ENCODE measurements around the gene PPP2R5E.
"Not testable (repeated sequence)": the region's sequence is repeated elsewhere in the genome, so short reads cannot be mapped to it uniquely, and the experiment has no call there.

PPP2R5E gene

DNA sequence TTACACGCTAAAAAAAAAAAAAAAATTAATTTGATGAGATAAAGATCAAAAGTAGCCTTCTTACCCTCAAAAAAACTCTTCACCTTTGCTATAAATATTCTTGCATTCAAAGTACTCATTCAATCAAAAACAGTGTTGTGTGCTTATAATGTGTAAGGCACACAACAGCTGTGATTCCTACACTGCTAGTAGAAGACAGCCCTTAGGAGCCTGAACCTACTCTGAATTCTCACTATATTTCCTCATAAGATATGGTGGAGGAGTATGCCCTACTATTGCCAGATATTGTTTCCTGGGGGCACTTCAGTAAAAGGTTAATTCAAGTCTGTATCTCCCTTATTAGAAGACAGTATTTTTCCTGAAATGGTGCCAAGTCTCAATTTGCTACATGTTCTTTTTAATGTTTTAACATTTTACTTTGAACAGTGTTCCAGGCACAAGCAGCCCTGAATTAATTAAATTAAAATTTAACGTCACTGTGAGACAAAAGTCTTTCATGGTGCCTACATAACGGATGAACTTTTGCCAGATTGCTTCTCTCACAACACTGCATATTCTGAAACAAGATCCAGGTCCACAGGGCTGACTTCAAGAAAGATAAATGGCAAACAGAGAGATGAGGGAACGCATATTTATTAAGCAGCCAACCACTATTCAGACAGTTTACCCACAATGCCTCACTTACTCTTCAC lies 19.3 kb downstream of the PPP2R5E start:
- in situ Hi-C loops (cut with MboI; ENCODE audit: low sequenced_read_pairs): no loop called here

DNA sequence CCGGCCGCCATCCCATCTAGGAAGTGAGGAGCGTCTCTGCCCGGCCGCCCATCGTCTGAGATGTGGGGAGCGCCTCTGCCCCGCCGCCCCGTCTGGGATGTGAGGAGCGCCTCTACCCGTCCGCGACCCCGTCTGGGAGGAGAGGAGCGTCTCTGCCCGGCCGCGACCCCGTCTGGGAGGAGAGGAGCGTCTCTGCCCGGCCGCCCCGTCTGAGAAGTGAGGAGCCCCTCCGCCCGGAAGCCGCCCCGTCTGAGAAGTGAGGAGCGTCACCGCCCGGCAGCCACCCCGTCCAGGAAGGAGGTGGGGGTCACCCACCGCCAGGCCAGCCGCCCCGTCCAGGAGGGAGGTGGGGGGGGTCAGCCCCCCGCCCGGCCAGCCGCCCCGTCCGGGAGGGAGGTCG lies 20.7 kb downstream of the PPP2R5E start:
- in situ Hi-C loops (cut with MboI; ENCODE audit: low sequenced_read_pairs): not testable (repeated sequence)

DNA sequence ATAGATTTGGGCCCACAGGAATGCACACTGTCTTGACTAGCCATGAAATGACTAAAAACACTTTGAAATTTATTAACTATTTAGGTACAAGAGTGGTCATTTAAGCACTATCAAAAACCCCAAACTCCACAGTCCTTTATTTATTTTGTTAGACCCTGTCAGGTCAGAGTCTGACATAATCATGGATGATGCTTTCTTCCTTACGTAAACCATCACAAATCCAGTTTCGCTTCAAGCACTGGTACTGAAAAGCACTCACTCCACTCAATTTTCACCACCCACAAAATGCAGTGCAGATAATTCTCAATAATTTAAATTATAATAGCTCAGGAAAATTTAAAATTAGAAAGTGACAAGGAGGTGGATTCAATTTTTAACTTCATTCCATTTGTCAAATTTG lies 25.8 kb downstream of the PPP2R5E start:
- in situ Hi-C loops (cut with MboI; ENCODE audit: low sequenced_read_pairs): no loop called here

DNA sequence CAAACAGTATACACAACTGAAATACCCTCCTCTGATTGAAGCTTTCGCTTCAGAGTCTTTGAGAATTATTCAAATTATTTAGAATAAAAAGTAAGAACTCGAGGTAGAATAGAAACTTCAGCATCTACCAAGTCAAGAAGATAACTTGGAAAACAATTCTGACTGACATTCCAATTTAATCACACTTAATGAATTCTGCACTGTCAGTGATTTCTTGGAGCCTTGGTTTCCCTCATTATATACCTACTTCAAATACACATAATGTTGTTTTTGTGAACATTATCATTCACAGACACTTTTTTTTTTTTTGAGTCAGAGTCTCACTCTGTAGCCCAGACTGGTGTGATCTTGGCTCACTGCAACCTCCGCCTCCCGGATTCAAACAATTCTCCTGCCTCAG lies 27.9 kb downstream of the PPP2R5E start:
- in situ Hi-C loops (cut with MboI; ENCODE audit: low sequenced_read_pairs): no loop called here

DNA sequence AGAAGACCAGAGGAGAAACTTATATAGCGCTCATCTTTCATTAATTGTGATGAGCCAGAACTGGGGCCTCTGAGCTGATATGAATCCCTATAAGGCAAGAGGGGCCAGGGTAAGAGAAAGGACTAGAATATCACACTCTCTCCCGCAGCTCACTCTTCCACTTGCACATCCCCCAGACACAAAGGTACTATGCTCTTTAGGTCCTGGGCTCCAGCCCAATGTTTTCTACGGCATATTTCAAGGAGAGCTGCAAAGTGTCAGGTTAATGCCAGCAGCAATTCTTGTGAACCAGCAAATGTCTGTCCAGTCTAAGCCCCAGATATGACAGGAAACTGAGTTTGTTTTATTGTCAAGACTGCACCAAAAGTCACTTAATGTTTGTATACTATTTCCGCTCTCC lies 29.4 kb downstream of the PPP2R5E start:
- in situ Hi-C loops (cut with MboI; ENCODE audit: low sequenced_read_pairs): no loop called here

DNA sequence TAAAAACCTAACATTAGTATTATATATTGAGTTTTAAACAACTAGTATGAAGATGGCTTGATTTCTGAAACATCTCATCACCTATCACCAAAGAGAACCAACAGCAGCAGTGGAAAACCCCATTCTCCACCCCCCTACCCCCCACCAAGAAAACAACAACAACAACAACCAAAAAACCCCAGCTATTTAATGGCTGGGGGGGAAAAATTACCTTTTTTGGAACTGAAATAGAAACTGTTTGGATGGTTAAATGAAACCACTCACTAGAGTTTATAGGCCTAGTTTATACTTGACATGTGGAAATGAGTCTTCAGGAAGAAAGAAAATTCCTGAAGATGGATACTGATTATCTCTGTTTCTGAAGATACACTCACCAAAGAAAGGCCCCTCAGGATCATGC lies 30.3 kb downstream of the PPP2R5E start:
- in situ Hi-C loops (cut with MboI; ENCODE audit: low sequenced_read_pairs): no loop called here

DNA sequence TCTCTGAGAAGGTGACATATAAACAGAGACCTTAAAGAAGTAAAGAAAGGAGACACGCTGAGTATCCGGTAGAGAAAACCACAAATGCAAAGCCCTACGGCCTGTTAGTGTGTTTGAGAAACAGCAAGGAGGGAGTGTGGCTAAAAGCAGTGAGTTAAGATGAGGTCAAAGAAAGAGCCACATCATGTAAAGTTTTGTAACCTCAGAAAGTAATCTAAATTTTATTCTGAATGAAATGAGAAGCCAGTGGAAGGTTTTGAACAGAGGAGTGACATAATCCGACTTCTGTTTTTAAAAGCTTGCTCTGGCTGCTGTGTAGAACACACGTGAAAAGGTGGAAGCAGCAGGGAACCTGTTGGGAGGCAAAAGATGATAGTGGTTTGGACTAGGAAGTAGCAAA lies 32.6 kb downstream of the PPP2R5E start:
- in situ Hi-C loops (cut with MboI; ENCODE audit: low sequenced_read_pairs): no loop called here

DNA sequence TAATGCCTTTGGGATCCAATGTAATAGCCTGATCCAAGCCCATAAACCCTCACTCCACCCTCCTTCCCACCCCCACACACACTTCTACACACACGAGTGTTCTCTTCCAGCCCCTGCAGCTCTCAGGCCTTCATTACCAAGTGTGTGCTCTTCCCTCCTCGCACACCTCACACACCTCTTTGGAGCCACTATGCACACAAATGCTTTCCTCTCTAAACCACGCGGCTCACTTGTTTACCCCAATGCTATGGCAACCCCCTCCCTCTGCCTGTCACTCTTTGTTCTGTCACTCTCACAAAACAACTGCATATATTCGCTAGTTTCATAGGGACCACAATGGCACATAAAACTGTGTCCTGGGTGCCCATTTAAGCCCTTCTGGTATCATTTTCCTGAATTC lies 35.1 kb downstream of the PPP2R5E start:
- in situ Hi-C loops (cut with MboI; ENCODE audit: low sequenced_read_pairs): no loop called here

DNA sequence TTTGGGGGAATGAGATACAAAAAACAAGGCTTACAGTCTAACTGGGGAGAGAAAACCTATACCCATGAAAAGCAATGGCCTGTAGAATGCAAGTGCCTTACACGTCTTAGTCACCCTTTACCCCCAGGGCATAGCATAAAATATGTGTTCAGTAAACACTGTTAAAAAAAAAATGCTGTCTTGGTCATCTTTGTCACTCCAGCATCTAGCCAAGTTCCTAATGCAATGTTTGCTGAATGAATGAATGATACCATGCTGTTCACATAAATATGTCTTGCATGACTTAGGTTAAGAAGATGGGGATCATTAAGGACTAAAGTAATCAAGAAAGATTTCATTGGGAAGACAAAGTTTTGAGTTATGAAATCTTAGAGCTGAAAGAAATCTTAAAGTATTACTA lies 38.5 kb downstream of the PPP2R5E start:
- in situ Hi-C loops (cut with MboI; ENCODE audit: low sequenced_read_pairs): no loop called here

DNA sequence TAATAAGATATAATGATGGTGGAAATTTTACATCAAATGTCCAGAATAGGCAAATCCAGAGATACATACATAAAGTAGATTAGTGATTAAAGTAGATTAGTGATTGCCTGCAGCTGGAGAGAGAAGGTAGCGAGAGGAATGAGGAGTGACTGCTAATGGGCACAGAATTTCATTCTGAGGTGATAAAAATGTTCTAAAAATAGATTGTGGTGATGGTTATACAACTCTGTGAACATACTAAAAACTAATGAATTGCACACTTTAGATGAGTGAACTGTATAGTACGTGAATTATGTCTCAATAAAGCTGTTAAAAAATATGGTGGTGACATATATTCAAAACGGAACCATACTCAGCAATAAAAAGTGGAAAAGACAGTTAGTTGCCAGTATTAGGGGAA lies 41.7 kb downstream of the PPP2R5E start:
- in situ Hi-C loops (cut with MboI; ENCODE audit: low sequenced_read_pairs): no loop called here

DNA sequence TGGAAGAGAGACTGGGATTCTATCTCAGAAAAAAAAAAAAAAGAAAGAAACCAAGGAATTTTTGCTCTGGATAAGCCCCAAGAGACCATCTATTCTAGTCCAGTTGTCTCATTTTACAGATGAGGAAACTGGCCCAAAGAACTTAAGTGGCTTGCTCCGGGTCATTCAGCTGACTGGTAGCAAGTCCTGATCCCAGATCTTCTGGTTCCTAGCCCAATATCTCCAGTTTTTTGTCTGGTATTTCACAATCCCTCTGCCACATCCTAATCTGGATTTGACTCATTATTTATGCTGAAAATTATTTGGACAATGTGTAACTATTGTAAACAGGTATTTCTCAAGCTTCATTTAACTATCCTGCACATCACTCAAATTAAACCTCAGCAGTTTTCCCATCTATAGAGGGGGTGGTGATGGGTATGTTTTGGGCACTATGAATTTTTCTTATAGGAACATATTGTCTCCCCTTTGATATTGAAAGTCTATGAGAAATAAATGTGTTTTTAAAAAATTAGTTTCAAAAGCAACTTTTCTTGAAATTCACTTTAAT lies 43.4 kb downstream of the PPP2R5E start:
- in situ Hi-C loops (cut with MboI; ENCODE audit: low sequenced_read_pairs): no loop called here

DNA sequence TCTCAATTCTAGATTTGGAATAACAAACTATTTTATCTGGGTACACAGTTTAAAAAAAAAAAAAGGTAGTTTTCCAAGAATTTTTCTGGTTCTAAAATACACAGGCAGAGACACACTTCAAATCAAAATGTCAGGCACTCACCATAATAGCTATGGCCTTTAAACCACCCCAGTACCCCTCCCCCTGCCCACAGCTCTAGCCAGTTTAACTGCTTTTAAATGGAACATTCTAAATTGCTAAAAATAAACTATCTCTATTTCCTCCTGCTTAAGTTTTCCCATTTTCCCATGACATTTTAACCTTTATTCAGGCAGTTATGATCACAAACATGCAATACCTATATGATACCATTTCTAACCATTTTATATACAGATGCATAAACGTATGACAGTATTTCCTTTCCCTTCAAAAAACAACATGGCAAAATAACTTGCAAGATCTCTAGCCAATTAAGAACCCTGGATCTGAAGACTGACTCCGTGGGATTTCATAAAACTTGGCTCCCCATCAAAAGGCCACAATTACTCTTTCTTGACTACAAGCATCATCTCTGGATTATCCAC lies 46.3 kb downstream of the PPP2R5E start:
- in situ Hi-C loops (cut with MboI; ENCODE audit: low sequenced_read_pairs): no loop called here

DNA sequence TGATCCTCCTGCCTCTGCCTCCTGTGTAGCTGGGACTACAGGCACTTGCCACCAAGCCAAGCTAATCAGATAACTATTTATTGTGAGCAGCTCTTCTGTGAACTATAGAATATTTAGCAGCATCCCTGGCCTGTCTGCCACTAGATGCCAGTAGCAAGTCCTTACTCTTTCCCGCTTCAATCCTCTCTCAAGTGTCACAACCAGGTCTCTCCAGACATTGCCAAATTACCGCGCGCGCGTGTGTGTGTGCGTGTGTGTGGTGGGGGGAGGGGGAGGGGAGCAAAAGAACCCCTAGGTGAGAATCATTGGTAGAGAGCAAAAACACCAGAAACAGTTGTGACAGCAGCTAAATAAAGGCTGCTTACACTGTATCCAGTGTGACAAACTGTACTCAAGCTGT lies 49.9 kb downstream of the PPP2R5E start:
- in situ Hi-C loops (cut with MboI; ENCODE audit: low sequenced_read_pairs): no loop called here

DNA sequence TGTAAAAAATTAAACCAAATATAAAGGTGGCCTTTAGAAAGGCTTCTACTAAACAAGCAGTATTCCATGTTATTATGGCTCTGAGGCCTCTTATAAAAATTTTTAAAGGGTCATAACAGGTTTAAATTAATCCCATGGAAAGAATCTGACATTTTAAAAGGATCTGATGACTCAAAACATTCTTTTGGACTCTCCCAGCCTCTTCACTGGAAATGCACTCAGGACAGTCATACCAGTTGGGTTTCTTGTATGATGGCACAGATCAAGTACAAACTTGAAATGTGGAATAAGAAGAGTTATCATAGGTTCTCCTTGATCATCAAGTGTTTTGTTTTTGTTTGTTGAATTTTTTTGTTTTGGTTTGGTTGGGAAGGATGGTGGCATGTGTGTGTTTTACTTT lies 50.8 kb downstream of the PPP2R5E start:
- in situ Hi-C loops (cut with MboI; ENCODE audit: low sequenced_read_pairs): no loop called here

DNA sequence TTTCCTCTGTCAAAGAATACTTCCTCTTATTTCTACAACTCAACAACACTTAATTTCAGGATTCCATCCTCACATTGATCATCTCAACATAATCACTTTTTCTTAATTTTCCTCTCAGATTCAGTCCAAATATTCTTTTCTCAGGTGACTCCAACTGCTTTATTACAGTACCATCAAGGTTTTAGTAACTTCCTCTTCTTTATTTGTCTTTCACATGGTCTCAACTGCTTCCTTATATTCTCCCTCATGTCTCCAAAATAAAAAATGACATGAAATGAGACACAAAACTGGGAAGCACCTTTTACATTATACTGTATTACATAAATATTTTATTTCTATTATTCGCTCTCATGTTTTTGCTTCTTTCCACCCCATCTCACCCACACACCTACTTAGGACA lies 55.5 kb downstream of the PPP2R5E start:
- in situ Hi-C loops (cut with MboI; ENCODE audit: low sequenced_read_pairs): no loop called here

DNA sequence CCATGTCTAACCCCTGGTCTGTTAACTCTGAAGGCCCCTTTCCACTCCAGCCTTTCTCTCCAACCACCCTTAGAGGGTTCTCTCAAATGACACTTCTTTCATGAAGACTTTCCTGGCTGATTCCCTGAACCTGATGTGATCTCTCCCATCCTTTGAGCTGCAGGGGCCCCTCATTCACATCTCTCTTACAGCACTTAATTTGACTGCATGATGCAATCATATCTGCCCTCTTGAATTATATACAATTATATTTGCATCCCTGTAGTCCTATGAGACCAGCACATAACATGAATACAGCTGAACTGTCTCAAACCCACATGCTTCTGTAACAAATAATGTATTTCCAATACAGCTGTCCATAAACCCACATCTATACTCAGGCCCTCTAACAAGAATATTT lies 56.4 kb downstream of the PPP2R5E start:
- in situ Hi-C loops (cut with MboI; ENCODE audit: low sequenced_read_pairs): no loop called here

DNA sequence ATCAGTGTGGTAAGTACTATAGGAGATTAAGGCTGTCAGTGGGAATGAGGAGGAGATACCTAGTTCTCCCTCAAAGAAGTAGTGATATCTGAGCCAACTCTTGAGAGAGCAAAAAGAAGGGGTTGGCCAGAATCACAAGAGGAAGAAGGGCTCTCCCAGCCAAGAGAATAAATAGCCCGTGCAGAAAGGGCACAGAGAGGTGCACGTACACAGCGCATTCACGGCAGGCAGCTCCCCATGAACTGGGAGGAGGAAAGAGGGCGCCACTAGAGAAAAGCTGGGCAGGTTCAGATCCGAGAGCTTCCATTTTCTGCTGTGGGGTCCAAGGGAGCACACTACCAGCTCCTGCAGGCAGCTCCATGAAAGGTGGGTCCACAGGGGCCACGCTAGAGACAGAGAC lies 59.9 kb downstream of the PPP2R5E start:
- in situ Hi-C loops (cut with MboI; ENCODE audit: low sequenced_read_pairs): no loop called here

DNA sequence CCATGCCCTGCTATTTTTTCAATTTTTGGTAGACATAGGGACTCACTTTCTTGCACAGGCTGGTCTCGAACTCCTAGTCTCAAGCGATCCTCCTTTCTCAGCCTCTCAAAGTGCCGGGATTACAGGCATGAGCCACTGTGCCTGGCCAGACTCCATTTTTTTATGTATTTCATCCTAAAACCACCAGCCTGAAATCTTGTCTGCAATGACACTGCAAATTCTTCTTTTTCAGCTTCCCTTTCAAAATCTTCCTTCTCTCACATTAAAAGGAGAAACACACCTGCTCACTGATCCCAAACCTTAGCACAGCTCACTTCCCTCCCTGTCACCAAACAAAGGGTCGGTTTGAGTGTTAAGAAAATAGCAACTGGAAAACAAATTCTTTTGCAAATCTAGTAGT lies 62.6 kb downstream of the PPP2R5E start:
- in situ Hi-C loops (cut with MboI; ENCODE audit: low sequenced_read_pairs): no loop called here

DNA sequence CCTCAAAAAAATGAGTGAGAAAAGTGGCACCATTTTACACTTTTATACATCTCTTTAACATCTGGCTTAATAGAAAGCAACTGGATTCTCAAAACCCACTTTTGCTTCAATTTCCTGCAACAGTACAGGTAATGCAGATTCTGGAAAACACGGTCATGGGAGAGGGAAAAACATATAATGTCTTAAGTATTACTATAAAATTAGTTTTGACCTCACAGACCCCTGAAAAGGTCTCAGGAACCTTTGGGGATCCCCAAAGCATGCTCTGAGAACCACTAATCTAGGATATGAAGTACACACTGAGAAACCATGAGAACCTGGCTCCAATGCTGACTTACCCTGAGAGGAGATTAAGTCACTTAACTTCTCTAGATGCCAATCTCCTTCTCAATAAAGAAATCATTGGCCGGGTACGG lies 64.7 kb downstream of the PPP2R5E start:
- in situ Hi-C loops (cut with MboI; ENCODE audit: low sequenced_read_pairs): no loop called here

DNA sequence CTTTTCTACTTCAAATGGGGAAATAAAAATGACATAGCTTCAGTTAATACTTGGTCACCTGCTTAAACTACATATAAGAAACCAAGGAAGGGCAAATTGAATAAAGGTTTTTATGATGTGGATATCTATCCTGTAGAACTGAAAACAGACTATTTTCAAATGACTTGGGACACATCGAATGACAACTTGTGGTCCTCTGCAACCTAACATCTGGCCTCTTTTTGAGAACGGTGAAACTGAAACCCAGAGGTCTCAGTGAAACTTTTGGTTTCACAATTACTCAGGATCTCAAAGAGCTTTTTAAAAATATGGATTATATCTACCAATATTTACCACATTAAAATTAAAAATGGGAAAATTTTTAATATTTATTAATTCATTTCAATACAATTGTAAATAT lies 65.2 kb downstream of the PPP2R5E start:
- in situ Hi-C loops (cut with MboI; ENCODE audit: low sequenced_read_pairs): no loop called here

DNA sequence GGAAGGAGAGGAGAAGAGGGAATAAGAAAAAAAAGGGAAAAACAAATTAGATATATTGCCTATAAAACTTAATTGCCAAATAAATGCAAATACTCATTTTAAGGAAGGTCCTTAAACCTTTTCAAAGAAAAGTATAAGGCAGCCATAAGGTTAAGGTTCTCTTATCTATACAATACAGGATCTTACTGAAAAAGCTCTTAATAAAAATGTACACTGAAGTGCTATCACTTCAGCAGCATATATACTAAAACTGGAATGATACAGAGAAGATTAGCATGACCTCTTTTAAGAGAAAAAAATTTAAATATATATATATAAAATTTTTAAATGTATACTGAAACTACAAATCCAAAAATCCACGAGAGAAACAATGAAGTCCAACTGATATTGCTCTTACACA lies 65.6 kb downstream of the PPP2R5E start:
- in situ Hi-C loops (cut with MboI; ENCODE audit: low sequenced_read_pairs): no loop called here

DNA sequence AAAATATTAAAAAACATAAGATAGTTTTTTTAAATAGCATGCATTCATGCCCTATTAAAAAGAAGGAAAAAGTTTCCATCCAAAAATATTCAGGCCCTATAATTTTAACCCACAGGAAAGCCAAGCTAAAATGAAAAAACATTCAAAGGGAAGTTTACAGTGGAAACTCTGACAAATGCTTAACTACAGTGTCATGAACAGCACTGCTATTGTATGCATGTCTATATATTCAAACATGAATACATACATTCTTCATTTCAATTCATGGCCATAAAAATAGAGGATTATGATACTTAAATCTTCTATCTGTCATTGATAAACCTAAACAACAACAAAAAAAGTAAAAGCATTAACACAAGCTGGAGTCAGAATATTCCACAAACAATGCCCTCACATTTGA lies 67.4 kb downstream of the PPP2R5E start:
- in situ Hi-C loops (cut with MboI; ENCODE audit: low sequenced_read_pairs): no loop called here

DNA sequence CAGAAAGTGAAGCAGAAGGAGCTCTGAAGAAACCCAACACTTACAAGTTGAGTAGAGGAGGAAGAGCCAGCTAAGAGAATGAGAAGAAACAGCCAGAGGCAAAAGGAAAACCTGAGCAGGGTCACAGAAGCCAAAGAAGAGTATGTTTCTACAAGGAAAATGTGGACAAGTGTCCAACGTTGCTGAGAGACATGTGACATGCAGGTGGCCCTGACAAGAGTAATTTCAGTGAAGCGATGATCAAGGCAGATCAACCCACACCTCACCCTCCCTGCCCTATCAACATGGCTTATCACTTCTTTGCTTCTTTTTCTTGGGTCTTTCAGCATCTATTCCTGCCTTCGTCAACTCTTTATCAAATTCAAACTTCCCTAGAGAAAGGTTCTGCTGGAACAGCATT lies 68.3 kb downstream of the PPP2R5E start:
- in situ Hi-C loops (cut with MboI; ENCODE audit: low sequenced_read_pairs): no loop called here
